Left kidney (tissue), 1 donor: ENCODE results near the gene CCL2. TPM values are rescaled to one million over a fixed set of nuclear protein-coding genes. Genes with fewer than 3 reads are reported as not detected.

Experiments used
- polyA plus RNA-seq: library from polyadenylated mRNA; unstranded; fragments of 120-200 nt; gene quantifications from one replicate; pipeline ENCODE4 v1.2.1, GENCODE V29; 2013; ENCODE audit not compliant: insufficient read length

The CCL2 gene
- polyA plus RNA-seq, 1 donor, result 18.7 TPM

Other genes with a start within 250 kb of the CCL2 start
- not detected for gene CCL7, start 14.9 kb downstream of the CCL2 start, polyA plus RNA-seq
- gene CCL11, start 30.5 kb downstream of the CCL2 start, polyA plus RNA-seq, result 1.1 TPM
- 0.15 TPM for gene CCL8, start 64.2 kb downstream of the CCL2 start, polyA plus RNA-seq
- gene CCL13, start 101.2 kb downstream of the CCL2 start, polyA plus RNA-seq, result not detected
- not detected for gene CCL1, start 107.9 kb downstream of the CCL2 start, polyA plus RNA-seq